GM12891 (cell line): ENCODE measurements around the gene SLC25A44.

Experiments used
- POLR2A ChIP-seq: IDR thresholded peaks from 2 replicates; pipeline ENCODE4 v1.6.1; 2011; ENCODE audit warnings: low read depth, low read length, control low read depth
- TAF1 ChIP-seq: IDR thresholded peaks from 2 replicates; pipeline ENCODE4 v1.6.1; 2011; ENCODE audit warnings: low read depth, low read length, control low read depth

- TF ChIP-seq POLR2A (no peak), TAF1 (no peak)
Observed at GRCh38 chr1:156150333-156151011, 43.4 kb upstream of the SLC25A44 start.
